Panc1 (cell line): ENCODE measurements around the gene NHLRC1.

Experiments used
- POLR2AphosphoS5 ChIP-seq: IDR thresholded peaks from 2 replicates; pipeline ENCODE4 v1.6.1; 2012; ENCODE audit warnings: mild to moderate bottlenecking, low read depth, low read length, moderate library complexity
- SIN3A ChIP-seq: IDR thresholded peaks from 2 replicates; pipeline ENCODE4 v1.6.1; 2012; ENCODE audit warnings: low read depth, mild to moderate bottlenecking, low read length, moderate library complexity, borderline replicate concordance; ENCODE audit not compliant: insufficient read depth
- TF ChIP-seq, protein P1 (sequence below): fragments of 450-650 bp; IDR thresholded peaks from 2 replicates; pipeline ENCODE4 v1.5.1; 2017; ENCODE audit warnings: mild to moderate bottlenecking

DNA sequence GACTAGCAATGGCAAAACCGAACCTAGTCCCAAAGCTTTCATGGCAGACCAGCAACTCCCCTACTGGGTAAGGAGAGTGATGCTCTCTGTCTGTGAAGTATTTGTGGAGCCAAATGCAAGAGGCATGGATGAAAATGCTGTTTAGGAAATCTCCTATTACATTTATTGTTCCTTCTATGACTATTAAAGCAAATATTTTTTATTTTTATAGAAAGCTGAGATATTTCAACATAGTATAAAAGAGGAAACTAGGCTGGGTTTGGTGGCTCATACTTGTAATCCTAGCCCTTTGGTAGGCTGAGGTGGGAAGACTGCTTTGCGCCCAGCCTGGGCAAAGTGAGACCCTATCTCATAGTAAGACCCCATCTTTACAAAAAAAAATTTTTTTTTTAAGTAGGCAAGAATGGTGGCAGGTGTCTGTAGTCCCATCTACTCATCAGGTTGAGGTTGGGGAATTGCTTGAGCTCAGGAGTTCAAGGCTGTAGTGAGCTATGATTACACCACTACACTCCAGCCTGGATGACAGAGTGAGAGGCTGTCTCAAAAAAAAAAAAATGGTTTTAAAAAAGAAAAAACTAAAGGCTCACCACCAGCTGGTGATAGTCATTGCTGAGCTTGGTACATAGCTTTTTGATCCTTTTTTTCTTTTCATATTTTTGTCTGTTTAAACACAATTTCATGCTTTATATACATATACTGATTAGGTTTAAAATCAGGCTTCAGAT lies 44.0 kb upstream of the NHLRC1 start:
- TF ChIP-seq, protein P1, sequence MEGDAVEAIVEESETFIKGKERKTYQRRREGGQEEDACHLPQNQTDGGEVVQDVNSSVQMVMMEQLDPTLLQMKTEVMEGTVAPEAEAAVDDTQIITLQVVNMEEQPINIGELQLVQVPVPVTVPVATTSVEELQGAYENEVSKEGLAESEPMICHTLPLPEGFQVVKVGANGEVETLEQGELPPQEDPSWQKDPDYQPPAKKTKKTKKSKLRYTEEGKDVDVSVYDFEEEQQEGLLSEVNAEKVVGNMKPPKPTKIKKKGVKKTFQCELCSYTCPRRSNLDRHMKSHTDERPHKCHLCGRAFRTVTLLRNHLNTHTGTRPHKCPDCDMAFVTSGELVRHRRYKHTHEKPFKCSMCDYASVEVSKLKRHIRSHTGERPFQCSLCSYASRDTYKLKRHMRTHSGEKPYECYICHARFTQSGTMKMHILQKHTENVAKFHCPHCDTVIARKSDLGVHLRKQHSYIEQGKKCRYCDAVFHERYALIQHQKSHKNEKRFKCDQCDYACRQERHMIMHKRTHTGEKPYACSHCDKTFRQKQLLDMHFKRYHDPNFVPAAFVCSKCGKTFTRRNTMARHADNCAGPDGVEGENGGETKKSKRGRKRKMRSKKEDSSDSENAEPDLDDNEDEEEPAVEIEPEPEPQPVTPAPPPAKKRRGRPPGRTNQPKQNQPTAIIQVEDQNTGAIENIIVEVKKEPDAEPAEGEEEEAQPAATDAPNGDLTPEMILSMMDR: no peak
- TF ChIP-seq POLR2AphosphoS5 (no peak), SIN3A (no peak)
